Esophagus muscularis mucosa (tissue), 3 donors: ENCODE measurements around the gene BRMS1L.

ENCODE experiments used
- CTCF ChIP-seq, 3 experiments: fragments of 200-600 bp in 2 of 3; fragments of 450-650 bp in 1 of 3; sonication (generic) in 2 of 3; IDR thresholded peaks; one replicate each; pipeline ENCODE4 v1.5.1; 2017 to 2019; ENCODE audit warnings: antibody characterized with exemption in 3 of 3, mild to moderate bottlenecking in 2 of 3, moderate library complexity in 1 of 3
- POLR2A ChIP-seq: fragments of 450-650 bp; IDR thresholded peaks from one replicate; pipeline ENCODE4 v1.6.1; 2017; ENCODE audit warnings: antibody characterized with exemption, moderate library complexity, mild to moderate bottlenecking, low read depth
- POLR2AphosphoS5 ChIP-seq, 2 donors: sonication (generic); formaldehyde crosslinking; IDR thresholded peaks; one replicate each; pipeline ENCODE4 v1.6.1; 2017; ENCODE audit warnings: antibody characterized with exemption in 2 of 2

GRCh38 chr14:35897616-35898111, 71.5 kb downstream of the BRMS1L start:
- TF ChIP-seq CTCF (IDR thresholded peaks at IDR 0.05) (no peak), POLR2A (no peak), POLR2AphosphoS5 (IDR thresholded peaks at IDR 0.05) (no peak)
